HG03342 (cell line): ENCODE data around the gene TMEM204.

Experiments
- ATAC-seq: cut with Tn5 transposase; IDR thresholded peaks from one replicate; pipeline ENCODE4 v1.9.1; 2021; ENCODE audit warnings: mild to moderate bottlenecking, moderate library complexity; ENCODE audit not compliant: unreplicated experiment

The TMEM204 gene

GRCh38 chr16:1498899-1499676 lies 34.4 kb upstream of the TMEM204 start:
- no peak for ATAC-seq

GRCh38 chr16:1499756-1500464 lies 33.6 kb upstream of the TMEM204 start:
- no peak for ATAC-seq

GRCh38 chr16:1500465-1501150 lies 32.9 kb upstream of the TMEM204 start:
- ATAC-seq: no peak

- ATAC-seq: no peak
Measured at GRCh38 chr16:1501630-1502029, 31.8 kb upstream of the TMEM204 start.

GRCh38 chr16:1502092-1503004 lies 31.1 kb upstream of the TMEM204 start:
- ATAC-seq: no peak

- ATAC-seq: no peak
Measured at GRCh38 chr16:1503110-1503955, 30.1 kb upstream of the TMEM204 start.

- no peak for ATAC-seq
Measured at GRCh38 chr16:1505073-1505844, 28.2 kb upstream of the TMEM204 start.

GRCh38 chr16:1505912-1506311 lies 27.6 kb upstream of the TMEM204 start:
- no peak for ATAC-seq

- no peak for ATAC-seq
Measured at GRCh38 chr16:1506494-1507213, 26.8 kb upstream of the TMEM204 start.

GRCh38 chr16:1508494-1509187 lies 24.8 kb upstream of the TMEM204 start:
- no peak for ATAC-seq

GRCh38 chr16:1509307-1510221 lies 23.9 kb upstream of the TMEM204 start:
- no peak for ATAC-seq

GRCh38 chr16:1510272-1510671 lies 23.2 kb upstream of the TMEM204 start:
- no peak for ATAC-seq

GRCh38 chr16:1510941-1511351 lies 22.5 kb upstream of the TMEM204 start:
- ATAC-seq: no peak

GRCh38 chr16:1511662-1512569 lies 21.6 kb upstream of the TMEM204 start:
- no peak for ATAC-seq

- ATAC-seq: no peak
Measured at GRCh38 chr16:1512774-1513173, 20.7 kb upstream of the TMEM204 start.

- no peak for ATAC-seq
Measured at GRCh38 chr16:1514507-1514906, 19.0 kb upstream of the TMEM204 start.
